WTC11 (cell line): ENCODE measurements around the gene RNF44. TPM values are rescaled to one million over a fixed set of nuclear protein-coding genes. Genes with fewer than 3 reads are reported as not detected.
A peak's percentile ranks its signal among the peaks of the same experiment; 100 is the strongest.

ENCODE experiments used
- ATAC-seq: fragments of 200-7000 bp; cut with Tn5 transposase; 2 replicates; pipeline ENCODE4 v1.10.0; 2021; ENCODE audit warnings: mild to moderate bottlenecking, moderate library complexity
- CTCF ChIA-PET: fragments of 300-600 bp; sonication (Branson Sonifier 250); formaldehyde crosslinking; loops from one replicate; lab custom pipeline; 2021; ENCODE audit warnings: antibody characterized with exemption; lab: Charles Lee
- POLR2A ChIA-PET: fragments of 350-600 bp; sonication (Branson Sonifier 250); formaldehyde crosslinking; loops from one replicate; lab custom pipeline; 2021; ENCODE audit warnings: antibody characterized with exemption; lab: Charles Lee
- DNase-seq: peaks from one replicate; pipeline ENCODE4 v3.0.0; 2021; ENCODE audit warnings: low spot score
- H3K27ac Mint-ChIP-seq: 2 replicates; pipeline ENCODE4 v1.8.0; 2021; ENCODE audit warnings: mixed read lengths
- H3K27me3 Mint-ChIP-seq: 2 replicates; pipeline ENCODE4 v1.8.0; 2021; ENCODE audit warnings: low read depth, mild to moderate bottlenecking, moderate library complexity, mixed read lengths
- H3K36me3 Mint-ChIP-seq: 2 replicates; pipeline ENCODE4 v1.8.0; 2021; ENCODE audit warnings: mixed read lengths
- H3K4me1 Mint-ChIP-seq: 2 replicates; pipeline ENCODE4 v1.8.0; 2022; ENCODE audit warnings: mixed read lengths
- H3K4me3 Mint-ChIP-seq: 2 replicates; pipeline ENCODE4 v1.8.0; 2021; ENCODE audit warnings: mild to moderate bottlenecking, moderate library complexity, mixed read lengths
- H3K9me3 Mint-ChIP-seq: 2 replicates; pipeline ENCODE4 v1.8.0; 2021; ENCODE audit warnings: mixed read lengths
- FOXP1 ChIP-seq: sonication (generic); formaldehyde crosslinking; IDR thresholded peaks from 2 replicates; pipeline ENCODE4 v1.8.0; 2022; ENCODE audit warnings: missing genetic modification reagents, mild to moderate bottlenecking, moderate library complexity, borderline replicate concordance
- GABPB1 ChIP-seq: sonication (generic); formaldehyde crosslinking; IDR thresholded peaks from 2 replicates; pipeline ENCODE4 v1.8.1; 2023; ENCODE audit warnings: mild to moderate bottlenecking, missing genetic modification reagents
- GTF2I ChIP-seq: fragments of 250-450 bp; sonication (Bioruptor Pico); conservative IDR thresholded peaks from 2 replicates; pipeline ENCODE4 v1.4.0; 2021; ENCODE audit warnings: mild to moderate bottlenecking
- MXD4 ChIP-seq: fragments of 250-450 bp; sonication (Bioruptor Pico); IDR thresholded peaks from 2 replicates; pipeline ENCODE4 v1.8.0; 2021; ENCODE audit warnings: mild to moderate bottlenecking, moderate library complexity, borderline replicate concordance
- RELA ChIP-seq: sonication (generic); formaldehyde crosslinking; IDR thresholded peaks from 2 replicates; pipeline ENCODE4 v1.8.1; 2022; ENCODE audit warnings: missing genetic modification reagents, mild to moderate bottlenecking, borderline replicate concordance
- ZBTB21 ChIP-seq: sonication (generic); formaldehyde crosslinking; IDR thresholded peaks from 2 replicates; pipeline ENCODE4 v1.8.1; 2023; ENCODE audit warnings: mild to moderate bottlenecking, missing genetic modification reagents, borderline replicate concordance
- ZNF138 ChIP-seq: sonication (generic); formaldehyde crosslinking; conservative IDR thresholded peaks from 2 replicates; pipeline ENCODE4 v1.8.1; 2022; ENCODE audit warnings: mild to moderate bottlenecking, moderate library complexity, missing genetic modification reagents
- total RNA-seq: library from RNA; stranded (reverse); gene quantifications from 3 replicates; pipeline ENCODE4 v1.2.3, GENCODE V29; 2021
- TF ChIP-seq, protein P1 (sequence below): fragments of 250-450 bp; sonication (Bioruptor Pico); IDR thresholded peaks from 2 replicates; pipeline ENCODE4 v1.9.0; 2021; ENCODE audit warnings: mild to moderate bottlenecking
- TF ChIP-seq, protein P2 (sequence below): sonication (generic); formaldehyde crosslinking; IDR thresholded peaks from 2 replicates; pipeline ENCODE4 v1.8.0; 2023; ENCODE audit warnings: missing genetic modification reagents, mild to moderate bottlenecking, borderline replicate concordance
- TF ChIP-seq, protein P3 (sequence below): sonication (generic); formaldehyde crosslinking; IDR thresholded peaks from 2 replicates; pipeline ENCODE4 v1.8.0; 2022; ENCODE audit warnings: mild to moderate bottlenecking, missing genetic modification reagents
- TF ChIP-seq, protein P4 (sequence below): sonication (generic); formaldehyde crosslinking; IDR thresholded peaks from 2 replicates; pipeline ENCODE4 v1.8.1; 2022; ENCODE audit warnings: mild to moderate bottlenecking, moderate library complexity, missing genetic modification reagents
- TF ChIP-seq, protein P5 (sequence below): sonication (generic); formaldehyde crosslinking; IDR thresholded peaks from 2 replicates; pipeline ENCODE4 v1.8.1; 2023; ENCODE audit warnings: mild to moderate bottlenecking, moderate library complexity, missing genetic modification reagents
- TF ChIP-seq, protein P6 (sequence below): sonication (generic); formaldehyde crosslinking; IDR thresholded peaks from 2 replicates; pipeline ENCODE4 v1.8.0; 2023; ENCODE audit warnings: missing genetic modification reagents
- TF ChIP-seq, protein P7 (sequence below): sonication (generic); formaldehyde crosslinking; conservative IDR thresholded peaks from 2 replicates; pipeline ENCODE4 v1.8.1; 2023; ENCODE audit warnings: mild to moderate bottlenecking, low read depth, missing genetic modification reagents, moderate library complexity
- TF ChIP-seq, protein P8 (sequence below): fragments of 250-450 bp; sonication (Bioruptor Pico); IDR thresholded peaks from 2 replicates; pipeline ENCODE4 v1.9.0; 2021; ENCODE audit warnings: mild to moderate bottlenecking
- TF ChIP-seq, protein P9 (sequence below): sonication (generic); formaldehyde crosslinking; IDR thresholded peaks from 2 replicates; pipeline ENCODE4 v1.8.0; 2022; ENCODE audit warnings: mild to moderate bottlenecking, missing genetic modification reagents
- TF ChIP-seq, protein P10 (sequence below): sonication (generic); formaldehyde crosslinking; IDR thresholded peaks from 2 replicates; pipeline ENCODE4 v1.8.0; 2023; ENCODE audit warnings: mild to moderate bottlenecking, missing genetic modification reagents

RNF44 gene
- total RNA-seq, 1 experiment from 2014 or later: 233 TPM

DNA sequence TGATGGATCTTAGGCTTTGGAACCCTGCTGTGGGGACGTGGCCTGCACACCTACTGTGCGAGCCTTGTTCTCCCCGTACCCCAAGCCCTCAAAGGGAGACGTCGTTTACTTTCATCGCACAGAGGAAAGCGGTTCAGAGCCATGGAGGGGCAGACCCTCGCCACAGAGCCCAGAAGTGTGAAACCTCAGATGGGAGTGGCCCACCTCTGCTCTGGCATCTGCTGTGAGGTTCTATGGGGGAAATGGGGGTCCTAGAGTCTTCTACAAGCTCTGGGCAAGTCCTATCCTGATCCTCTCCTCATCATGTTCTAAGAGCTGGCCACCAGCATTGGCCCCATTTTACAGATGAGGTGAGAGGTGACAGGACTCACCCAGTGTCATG lies 3.7 kb upstream of the RNF44 start (continued):
- TF ChIP-seq, protein P1, sequence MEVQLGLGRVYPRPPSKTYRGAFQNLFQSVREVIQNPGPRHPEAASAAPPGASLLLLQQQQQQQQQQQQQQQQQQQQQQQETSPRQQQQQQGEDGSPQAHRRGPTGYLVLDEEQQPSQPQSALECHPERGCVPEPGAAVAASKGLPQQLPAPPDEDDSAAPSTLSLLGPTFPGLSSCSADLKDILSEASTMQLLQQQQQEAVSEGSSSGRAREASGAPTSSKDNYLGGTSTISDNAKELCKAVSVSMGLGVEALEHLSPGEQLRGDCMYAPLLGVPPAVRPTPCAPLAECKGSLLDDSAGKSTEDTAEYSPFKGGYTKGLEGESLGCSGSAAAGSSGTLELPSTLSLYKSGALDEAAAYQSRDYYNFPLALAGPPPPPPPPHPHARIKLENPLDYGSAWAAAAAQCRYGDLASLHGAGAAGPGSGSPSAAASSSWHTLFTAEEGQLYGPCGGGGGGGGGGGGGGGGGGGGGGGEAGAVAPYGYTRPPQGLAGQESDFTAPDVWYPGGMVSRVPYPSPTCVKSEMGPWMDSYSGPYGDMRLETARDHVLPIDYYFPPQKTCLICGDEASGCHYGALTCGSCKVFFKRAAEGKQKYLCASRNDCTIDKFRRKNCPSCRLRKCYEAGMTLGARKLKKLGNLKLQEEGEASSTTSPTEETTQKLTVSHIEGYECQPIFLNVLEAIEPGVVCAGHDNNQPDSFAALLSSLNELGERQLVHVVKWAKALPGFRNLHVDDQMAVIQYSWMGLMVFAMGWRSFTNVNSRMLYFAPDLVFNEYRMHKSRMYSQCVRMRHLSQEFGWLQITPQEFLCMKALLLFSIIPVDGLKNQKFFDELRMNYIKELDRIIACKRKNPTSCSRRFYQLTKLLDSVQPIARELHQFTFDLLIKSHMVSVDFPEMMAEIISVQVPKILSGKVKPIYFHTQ: no peak
- TF ChIP-seq, protein P2, sequence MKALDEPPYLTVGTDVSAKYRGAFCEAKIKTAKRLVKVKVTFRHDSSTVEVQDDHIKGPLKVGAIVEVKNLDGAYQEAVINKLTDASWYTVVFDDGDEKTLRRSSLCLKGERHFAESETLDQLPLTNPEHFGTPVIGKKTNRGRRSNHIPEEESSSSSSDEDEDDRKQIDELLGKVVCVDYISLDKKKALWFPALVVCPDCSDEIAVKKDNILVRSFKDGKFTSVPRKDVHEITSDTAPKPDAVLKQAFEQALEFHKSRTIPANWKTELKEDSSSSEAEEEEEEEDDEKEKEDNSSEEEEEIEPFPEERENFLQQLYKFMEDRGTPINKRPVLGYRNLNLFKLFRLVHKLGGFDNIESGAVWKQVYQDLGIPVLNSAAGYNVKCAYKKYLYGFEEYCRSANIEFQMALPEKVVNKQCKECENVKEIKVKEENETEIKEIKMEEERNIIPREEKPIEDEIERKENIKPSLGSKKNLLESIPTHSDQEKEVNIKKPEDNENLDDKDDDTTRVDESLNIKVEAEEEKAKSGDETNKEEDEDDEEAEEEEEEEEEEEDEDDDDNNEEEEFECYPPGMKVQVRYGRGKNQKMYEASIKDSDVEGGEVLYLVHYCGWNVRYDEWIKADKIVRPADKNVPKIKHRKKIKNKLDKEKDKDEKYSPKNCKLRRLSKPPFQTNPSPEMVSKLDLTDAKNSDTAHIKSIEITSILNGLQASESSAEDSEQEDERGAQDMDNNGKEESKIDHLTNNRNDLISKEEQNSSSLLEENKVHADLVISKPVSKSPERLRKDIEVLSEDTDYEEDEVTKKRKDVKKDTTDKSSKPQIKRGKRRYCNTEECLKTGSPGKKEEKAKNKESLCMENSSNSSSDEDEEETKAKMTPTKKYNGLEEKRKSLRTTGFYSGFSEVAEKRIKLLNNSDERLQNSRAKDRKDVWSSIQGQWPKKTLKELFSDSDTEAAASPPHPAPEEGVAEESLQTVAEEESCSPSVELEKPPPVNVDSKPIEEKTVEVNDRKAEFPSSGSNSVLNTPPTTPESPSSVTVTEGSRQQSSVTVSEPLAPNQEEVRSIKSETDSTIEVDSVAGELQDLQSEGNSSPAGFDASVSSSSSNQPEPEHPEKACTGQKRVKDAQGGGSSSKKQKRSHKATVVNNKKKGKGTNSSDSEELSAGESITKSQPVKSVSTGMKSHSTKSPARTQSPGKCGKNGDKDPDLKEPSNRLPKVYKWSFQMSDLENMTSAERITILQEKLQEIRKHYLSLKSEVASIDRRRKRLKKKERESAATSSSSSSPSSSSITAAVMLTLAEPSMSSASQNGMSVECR (CRISPR knock-in tag): no peak
- TF ChIP-seq, protein P3, sequence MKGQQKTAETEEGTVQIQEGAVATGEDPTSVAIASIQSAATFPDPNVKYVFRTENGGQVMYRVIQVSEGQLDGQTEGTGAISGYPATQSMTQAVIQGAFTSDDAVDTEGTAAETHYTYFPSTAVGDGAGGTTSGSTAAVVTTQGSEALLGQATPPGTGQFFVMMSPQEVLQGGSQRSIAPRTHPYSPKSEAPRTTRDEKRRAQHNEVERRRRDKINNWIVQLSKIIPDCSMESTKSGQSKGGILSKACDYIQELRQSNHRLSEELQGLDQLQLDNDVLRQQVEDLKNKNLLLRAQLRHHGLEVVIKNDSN (CRISPR knock-in tag): no peak
- no peak for TF ChIP-seq RELA (CRISPR knock-in tag)
- no peak for TF ChIP-seq ZBTB21 (CRISPR knock-in tag)
- TF ChIP-seq, protein P4, sequence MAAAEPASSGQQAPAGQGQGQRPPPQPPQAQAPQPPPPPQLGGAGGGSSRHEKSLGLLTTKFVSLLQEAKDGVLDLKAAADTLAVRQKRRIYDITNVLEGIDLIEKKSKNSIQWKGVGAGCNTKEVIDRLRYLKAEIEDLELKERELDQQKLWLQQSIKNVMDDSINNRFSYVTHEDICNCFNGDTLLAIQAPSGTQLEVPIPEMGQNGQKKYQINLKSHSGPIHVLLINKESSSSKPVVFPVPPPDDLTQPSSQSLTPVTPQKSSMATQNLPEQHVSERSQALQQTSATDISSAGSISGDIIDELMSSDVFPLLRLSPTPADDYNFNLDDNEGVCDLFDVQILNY (CRISPR knock-in tag): no peak
- TF ChIP-seq, protein P5, sequence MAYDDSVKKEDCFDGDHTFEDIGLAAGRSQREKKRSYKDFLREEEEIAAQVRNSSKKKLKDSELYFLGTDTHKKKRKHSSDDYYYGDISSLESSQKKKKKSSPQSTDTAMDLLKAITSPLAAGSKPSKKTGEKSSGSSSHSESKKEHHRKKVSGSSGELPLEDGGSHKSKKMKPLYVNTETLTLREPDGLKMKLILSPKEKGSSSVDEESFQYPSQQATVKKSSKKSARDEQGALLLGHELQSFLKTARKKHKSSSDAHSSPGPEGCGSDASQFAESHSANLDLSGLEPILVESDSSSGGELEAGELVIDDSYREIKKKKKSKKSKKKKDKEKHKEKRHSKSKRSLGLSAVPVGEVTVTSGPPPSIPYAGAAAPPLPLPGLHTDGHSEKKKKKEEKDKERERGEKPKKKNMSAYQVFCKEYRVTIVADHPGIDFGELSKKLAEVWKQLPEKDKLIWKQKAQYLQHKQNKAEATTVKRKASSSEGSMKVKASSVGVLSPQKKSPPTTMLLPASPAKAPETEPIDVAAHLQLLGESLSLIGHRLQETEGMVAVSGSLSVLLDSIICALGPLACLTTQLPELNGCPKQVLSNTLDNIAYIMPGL (CRISPR knock-in tag): no peak
- TF ChIP-seq, protein P6, sequence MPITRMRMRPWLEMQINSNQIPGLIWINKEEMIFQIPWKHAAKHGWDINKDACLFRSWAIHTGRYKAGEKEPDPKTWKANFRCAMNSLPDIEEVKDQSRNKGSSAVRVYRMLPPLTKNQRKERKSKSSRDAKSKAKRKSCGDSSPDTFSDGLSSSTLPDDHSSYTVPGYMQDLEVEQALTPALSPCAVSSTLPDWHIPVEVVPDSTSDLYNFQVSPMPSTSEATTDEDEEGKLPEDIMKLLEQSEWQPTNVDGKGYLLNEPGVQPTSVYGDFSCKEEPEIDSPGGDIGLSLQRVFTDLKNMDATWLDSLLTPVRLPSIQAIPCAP: no peak

DNA sequence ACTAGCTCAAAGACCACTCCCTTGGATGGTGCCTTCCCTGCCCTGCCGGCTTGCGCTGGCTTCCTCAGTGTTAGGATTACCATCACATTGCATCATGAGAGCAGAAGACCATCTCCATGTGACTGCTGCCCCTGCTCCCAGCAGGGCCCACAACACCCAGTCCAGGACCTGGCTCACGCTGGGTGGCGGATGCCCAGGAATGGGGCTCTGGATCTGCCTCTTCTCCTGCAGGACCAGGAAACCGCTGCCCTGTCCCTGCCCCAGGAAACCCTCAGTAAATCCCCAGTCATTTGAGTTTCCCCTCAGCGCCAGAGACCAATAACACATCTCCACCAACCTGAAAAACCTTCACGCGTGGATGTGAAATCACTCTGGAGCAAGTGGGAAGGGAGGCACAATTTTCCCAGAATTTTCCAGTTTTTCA lies 3.3 kb upstream of the RNF44 start:
- Mint-ChIP-seq H3K27me3 (no peaks in the 10 kb centered on the region), H3K4me1 (peaks cover 58% of the 10 kb centered on the region), H3K36me3 (no peaks in the 10 kb centered on the region), H3K4me3 (no peak overlapping the region), H3K9me3 (no peaks in the 10 kb centered on the region), H3K27ac (peak overlapping the region; percentile 84)
- CTCF ChIA-PET: interaction anchor here (1.3 kb wide), 2 partner anchors 38 to 134 kb away, joined by 4 to 5 read pairs; no protein-coding TSS in a partner anchor
- ATAC-seq (no peak), DNase-seq (no peak)
- POLR2A ChIA-PET: no interaction called here
- TF ChIP-seq GTF2I (no peak), MXD4 (CRISPR knock-in tag) (no peak), FOXP1 (CRISPR knock-in tag) (no peak), ZNF138 (CRISPR knock-in tag) (no peak), GABPB1 (CRISPR knock-in tag) (peak; percentile 98)
- TF ChIP-seq, protein P7, sequence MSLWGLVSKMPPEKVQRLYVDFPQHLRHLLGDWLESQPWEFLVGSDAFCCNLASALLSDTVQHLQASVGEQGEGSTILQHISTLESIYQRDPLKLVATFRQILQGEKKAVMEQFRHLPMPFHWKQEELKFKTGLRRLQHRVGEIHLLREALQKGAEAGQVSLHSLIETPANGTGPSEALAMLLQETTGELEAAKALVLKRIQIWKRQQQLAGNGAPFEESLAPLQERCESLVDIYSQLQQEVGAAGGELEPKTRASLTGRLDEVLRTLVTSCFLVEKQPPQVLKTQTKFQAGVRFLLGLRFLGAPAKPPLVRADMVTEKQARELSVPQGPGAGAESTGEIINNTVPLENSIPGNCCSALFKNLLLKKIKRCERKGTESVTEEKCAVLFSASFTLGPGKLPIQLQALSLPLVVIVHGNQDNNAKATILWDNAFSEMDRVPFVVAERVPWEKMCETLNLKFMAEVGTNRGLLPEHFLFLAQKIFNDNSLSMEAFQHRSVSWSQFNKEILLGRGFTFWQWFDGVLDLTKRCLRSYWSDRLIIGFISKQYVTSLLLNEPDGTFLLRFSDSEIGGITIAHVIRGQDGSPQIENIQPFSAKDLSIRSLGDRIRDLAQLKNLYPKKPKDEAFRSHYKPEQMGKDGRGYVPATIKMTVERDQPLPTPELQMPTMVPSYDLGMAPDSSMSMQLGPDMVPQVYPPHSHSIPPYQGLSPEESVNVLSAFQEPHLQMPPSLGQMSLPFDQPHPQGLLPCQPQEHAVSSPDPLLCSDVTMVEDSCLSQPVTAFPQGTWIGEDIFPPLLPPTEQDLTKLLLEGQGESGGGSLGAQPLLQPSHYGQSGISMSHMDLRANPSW (CRISPR knock-in tag): no peak
- TF ChIP-seq, protein P8, sequence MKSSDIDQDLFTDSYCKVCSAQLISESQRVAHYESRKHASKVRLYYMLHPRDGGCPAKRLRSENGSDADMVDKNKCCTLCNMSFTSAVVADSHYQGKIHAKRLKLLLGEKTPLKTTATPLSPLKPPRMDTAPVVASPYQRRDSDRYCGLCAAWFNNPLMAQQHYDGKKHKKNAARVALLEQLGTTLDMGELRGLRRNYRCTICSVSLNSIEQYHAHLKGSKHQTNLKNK (CRISPR knock-in tag): no peak
- TF ChIP-seq, protein P9, sequence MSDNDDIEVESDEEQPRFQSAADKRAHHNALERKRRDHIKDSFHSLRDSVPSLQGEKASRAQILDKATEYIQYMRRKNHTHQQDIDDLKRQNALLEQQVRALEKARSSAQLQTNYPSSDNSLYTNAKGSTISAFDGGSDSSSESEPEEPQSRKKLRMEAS (CRISPR knock-in tag): peak; percentile 44; the same call in 1 of the 2 replicates
- TF ChIP-seq, protein P10, sequence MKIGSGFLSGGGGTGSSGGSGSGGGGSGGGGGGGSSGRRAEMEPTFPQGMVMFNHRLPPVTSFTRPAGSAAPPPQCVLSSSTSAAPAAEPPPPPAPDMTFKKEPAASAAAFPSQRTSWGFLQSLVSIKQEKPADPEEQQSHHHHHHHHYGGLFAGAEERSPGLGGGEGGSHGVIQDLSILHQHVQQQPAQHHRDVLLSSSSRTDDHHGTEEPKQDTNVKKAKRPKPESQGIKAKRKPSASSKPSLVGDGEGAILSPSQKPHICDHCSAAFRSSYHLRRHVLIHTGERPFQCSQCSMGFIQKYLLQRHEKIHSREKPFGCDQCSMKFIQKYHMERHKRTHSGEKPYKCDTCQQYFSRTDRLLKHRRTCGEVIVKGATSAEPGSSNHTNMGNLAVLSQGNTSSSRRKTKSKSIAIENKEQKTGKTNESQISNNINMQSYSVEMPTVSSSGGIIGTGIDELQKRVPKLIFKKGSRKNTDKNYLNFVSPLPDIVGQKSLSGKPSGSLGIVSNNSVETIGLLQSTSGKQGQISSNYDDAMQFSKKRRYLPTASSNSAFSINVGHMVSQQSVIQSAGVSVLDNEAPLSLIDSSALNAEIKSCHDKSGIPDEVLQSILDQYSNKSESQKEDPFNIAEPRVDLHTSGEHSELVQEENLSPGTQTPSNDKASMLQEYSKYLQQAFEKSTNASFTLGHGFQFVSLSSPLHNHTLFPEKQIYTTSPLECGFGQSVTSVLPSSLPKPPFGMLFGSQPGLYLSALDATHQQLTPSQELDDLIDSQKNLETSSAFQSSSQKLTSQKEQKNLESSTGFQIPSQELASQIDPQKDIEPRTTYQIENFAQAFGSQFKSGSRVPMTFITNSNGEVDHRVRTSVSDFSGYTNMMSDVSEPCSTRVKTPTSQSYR (CRISPR knock-in tag): no peak
